ENCODE results near the gene ARFGEF2. TPM values are rescaled to one million over a fixed set of nuclear protein-coding genes. Genes with fewer than 3 reads are reported as not detected.
"Not testable (repeated sequence)": the region's sequence is repeated elsewhere in the genome, so short reads cannot be mapped to it uniquely, and the experiment has no call there.

ARFGEF2 gene
- total and polyA plus RNA-seq, 12 donors: 6.2 to 50.0 (median 41.8) TPM

GRCh38 chr20:48885237-48885636 lies 36.3 kb upstream of the ARFGEF2 start:
- Histone ChIP-seq H3K27ac (no peak overlapping the region), H3K27me3 (no peaks in the 10 kb centered on the region), H3K4me3 (no peak overlapping the region), H3K36me3 (no peaks in the 10 kb centered on the region), H3K4me1 (peaks cover 0 to 23% (median 2%) of the 10 kb centered on the region in 9 donors), H3K9me3 (no peaks in the 10 kb centered on the region)
- no peak for DNase-seq
- no peak for TF ChIP-seq CTCF (IDR thresholded peaks at IDR 0.05)
- intact Hi-C loops (cut with DNase I): no loop called here
- WGBS, 2 donors: 85 to 86% methylated on average over 4 of the region's 4 CpGs
- no peak for ATAC-seq

GRCh38 chr20:48886194-48886593 lies 35.3 kb upstream of the ARFGEF2 start:
- H3K4me3 ChIP-seq: no peak overlapping the region
- H3K36me3 ChIP-seq: no peaks in the 10 kb centered on the region
- H3K4me1 ChIP-seq: peaks cover 0 to 23% (median 0%) of the 10 kb centered on the region in 9 donors
- DNase-seq (peak; percentile 16 to 22), ATAC-seq (peak in 4 of 8 donors; percentile 42 to 80 (median 58))
- H3K27ac ChIP-seq: no peak overlapping the region
- H3K27me3 ChIP-seq: no peaks in the 10 kb centered on the region
- intact Hi-C loops (cut with DNase I): no loop called here
- TF ChIP-seq CTCF (IDR thresholded peaks at IDR 0.05): no peak
- no peaks in the 10 kb centered on the region for H3K9me3 ChIP-seq
- 64% methylated on average over 3 of the region's 3 CpGs for WGBS, 2 donors

DNA sequence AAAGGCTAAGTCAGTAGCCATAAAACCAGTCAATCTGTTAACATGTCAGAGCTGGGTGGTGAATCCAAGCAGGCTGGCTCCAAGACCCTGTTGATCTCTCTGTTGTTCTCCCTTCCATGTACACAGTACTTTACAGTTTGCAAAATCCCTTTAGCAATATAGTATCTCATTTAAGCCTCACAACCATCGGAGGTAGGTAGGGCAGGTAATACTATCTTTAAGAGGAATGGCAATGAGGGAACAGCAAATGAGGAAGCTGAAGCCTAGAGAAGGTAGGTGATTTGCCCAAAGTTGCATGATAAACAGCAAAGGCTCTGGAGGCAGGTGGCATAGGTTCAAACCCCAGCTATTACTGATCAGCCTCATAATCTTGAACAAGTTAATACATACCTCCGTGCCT lies 34.7 kb upstream of the ARFGEF2 start:
- Histone ChIP-seq H3K36me3 (no peaks in the 10 kb centered on the region), H3K27me3 (no peaks in the 10 kb centered on the region), H3K27ac (no peak overlapping the region), H3K4me1 (peaks cover 0 to 23% (median 0%) of the 10 kb centered on the region in 9 donors), H3K9me3 (peaks cover 0 to 4% (median 0%) of the 10 kb centered on the region in 11 donors), H3K4me3 (no peak overlapping the region)
- ATAC-seq: no peak
- no peak for TF ChIP-seq CTCF (IDR thresholded peaks at IDR 0.05)
- WGBS, 2 donors: 81 to 94% methylated on average over 2 of the region's 2 CpGs
- intact Hi-C loops (cut with DNase I): no loop called here
- no peak for DNase-seq

DNA sequence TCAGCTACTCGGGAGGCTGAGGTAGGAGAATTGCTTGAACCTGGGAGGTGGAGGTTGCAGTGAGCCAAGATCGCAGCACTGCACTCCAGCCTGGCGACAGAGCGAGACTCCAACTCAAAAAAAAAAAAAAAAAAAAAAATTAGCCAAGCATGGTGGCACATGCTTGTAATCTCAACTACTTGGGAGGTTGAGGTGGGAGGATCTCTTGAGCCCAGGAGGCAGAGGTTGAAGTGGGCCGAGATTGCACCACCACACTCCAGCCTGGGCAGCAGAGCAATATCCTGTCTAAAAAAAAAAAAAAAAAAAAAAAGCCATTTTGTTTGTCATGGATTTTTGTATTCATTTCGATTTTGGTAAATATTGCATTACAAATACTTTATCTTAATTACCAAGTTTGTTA lies 33.0 kb upstream of the ARFGEF2 start:
- 83 to 84% methylated on average over 6 of the region's 6 CpGs for WGBS, 2 donors
- DNase-seq; H3K4me3 ChIP-seq; H3K36me3 ChIP-seq; intact Hi-C loops (cut with DNase I); H3K27ac ChIP-seq; H3K27me3 ChIP-seq; ATAC-seq: not testable (repeated sequence)
- peaks cover 0 to 12% (median 2%) of the 10 kb centered on the region in 11 donors for H3K9me3 ChIP-seq
- H3K4me1 ChIP-seq: peaks cover 0 to 23% (median 0%) of the 10 kb centered on the region in 9 donors

DNA sequence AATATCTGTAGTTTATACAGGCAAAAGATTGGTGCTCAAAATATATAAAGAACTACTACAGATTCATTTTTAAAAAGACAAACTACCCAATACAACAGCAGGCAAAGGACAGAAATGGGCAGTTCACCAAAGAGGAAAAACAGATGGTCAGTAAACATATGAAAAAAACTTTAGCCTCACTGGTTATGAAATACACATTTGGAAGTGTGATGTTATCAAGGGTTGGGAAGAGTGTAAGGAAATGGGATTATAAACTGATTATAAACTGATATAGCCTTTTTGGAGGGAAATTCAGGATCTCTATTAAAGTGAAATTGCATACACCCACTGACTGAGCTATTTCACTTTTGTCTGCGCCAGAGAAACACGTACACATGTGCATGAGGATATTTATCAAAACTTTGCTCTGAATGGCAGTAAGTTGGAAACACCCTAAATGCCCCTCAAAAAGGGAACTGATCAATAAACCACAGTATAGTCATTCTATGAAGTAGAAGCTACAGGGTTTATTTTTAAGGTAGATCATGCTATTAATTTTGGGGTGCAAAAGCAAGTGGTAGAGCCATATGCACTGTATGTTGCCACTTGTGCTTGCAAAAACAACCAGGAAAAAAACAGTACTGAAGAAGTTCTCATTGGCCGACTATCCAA lies 32.2 kb upstream of the ARFGEF2 start:
- ATAC-seq (no peak), DNase-seq (no peak)
- intact Hi-C loops (cut with DNase I): no loop called here
- Histone ChIP-seq H3K36me3 (no peaks in the 10 kb centered on the region), H3K27me3 (no peaks in the 10 kb centered on the region), H3K4me3 (no peak overlapping the region), H3K27ac (no peak overlapping the region), H3K4me1 (peaks cover 0 to 23% (median 0%) of the 10 kb centered on the region in 9 donors), H3K9me3 (peaks cover 0 to 19% (median 3%) of the 10 kb centered on the region in 11 donors)
- 63 to 64% methylated on average over 3 of the region's 3 CpGs for WGBS, 2 donors
- no peak for TF ChIP-seq CTCF (IDR thresholded peaks at IDR 0.05)
